ENCODE data around the gene HNRNPU.

The HNRNPU gene

DNA sequence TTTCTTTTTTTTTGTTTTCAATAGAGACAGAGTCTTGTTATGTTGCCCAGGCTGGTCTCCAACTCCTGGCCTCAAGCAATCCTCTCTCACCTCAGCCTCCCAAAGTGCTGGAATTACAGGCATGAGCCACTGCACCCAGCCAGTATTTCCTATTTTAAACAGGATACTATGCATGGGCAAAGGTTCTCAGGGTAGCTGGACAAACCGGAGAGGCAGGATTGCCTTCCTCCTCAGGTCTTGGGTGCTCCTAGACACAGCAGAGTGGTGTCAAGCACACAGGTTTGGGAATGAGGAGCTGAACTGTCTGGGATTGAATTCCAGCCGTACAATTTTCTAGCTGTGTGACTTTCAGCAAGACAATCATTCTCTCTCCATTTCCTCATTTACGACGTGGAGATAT, 22.9 kb upstream of the HNRNPU start:
- no peak for ATAC-seq

DNA sequence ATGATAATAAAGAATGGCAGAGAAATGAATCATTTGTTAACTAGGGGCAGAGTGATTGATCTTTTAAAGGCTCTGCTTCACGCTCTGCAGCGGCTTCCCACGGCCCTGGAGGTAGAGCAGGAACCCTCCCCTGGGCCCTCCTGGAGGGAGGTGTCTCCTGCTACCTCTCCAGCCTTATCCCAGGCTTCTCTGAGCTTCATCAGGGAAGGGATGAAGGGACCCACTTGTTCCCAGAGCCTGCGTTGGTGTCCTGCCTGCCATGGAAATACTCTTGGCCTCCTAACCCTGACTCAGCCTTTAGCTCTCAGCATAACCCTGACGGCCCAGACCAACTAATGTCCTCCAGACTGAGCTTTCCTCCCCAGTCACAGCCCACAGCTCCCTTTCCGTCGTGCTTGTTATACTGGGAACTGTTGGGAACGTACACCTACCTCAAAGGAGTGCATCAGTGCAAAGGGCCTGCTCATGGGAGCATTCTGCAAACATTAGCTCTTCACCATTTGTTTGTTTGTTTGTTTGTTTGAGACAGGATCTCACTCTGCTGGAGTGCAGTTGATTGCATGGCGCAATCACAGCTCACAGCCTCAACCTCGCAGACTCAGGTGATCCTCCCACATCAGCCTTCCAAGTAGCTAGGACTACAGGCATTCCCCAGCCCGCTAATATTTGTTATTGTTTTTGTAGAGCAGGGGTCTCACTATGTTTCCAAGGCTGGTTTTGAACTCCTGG, 17.4 kb upstream of the HNRNPU start:
- TF ChIP-seq ZFP30 (CRISPR knock-in tag; IDR thresholded peaks at IDR 0.05) = no peak
- no peak for TF ChIP-seq OSR1 (CRISPR knock-in tag; IDR thresholded peaks at IDR 0.05)
- TF ChIP-seq GLIS3 (CRISPR knock-in tag; IDR thresholded peaks at IDR 0.05) = no peak
- TF ChIP-seq ZNF565 (CRISPR knock-in tag; conservative IDR thresholded peaks at IDR 0.05; ENCODE audit: low read depth) = no peak
- TF ChIP-seq TOX (CRISPR knock-in tag; IDR thresholded peaks at IDR 0.05; ENCODE audit: borderline replicate concordance) = no peak
- no peak for TF ChIP-seq ZNF8 (CRISPR knock-in tag; IDR thresholded peaks at IDR 0.05)
- no peak for TF ChIP-seq ZNF70 (CRISPR knock-in tag; IDR thresholded peaks at IDR 0.05)
- TF ChIP-seq, protein P1, sequence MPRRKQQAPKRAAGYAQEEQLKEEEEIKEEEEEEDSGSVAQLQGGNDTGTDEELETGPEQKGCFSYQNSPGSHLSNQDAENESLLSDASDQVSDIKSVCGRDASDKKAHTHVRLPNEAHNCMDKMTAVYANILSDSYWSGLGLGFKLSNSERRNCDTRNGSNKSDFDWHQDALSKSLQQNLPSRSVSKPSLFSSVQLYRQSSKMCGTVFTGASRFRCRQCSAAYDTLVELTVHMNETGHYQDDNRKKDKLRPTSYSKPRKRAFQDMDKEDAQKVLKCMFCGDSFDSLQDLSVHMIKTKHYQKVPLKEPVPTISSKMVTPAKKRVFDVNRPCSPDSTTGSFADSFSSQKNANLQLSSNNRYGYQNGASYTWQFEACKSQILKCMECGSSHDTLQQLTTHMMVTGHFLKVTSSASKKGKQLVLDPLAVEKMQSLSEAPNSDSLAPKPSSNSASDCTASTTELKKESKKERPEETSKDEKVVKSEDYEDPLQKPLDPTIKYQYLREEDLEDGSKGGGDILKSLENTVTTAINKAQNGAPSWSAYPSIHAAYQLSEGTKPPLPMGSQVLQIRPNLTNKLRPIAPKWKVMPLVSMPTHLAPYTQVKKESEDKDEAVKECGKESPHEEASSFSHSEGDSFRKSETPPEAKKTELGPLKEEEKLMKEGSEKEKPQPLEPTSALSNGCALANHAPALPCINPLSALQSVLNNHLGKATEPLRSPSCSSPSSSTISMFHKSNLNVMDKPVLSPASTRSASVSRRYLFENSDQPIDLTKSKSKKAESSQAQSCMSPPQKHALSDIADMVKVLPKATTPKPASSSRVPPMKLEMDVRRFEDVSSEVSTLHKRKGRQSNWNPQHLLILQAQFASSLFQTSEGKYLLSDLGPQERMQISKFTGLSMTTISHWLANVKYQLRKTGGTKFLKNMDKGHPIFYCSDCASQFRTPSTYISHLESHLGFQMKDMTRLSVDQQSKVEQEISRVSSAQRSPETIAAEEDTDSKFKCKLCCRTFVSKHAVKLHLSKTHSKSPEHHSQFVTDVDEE (CRISPR knock-in tag; IDR thresholded peaks at IDR 0.05) = no peak
- no peak for TF ChIP-seq ZC3H10 (CRISPR knock-in tag; IDR thresholded peaks at IDR 0.05)
- TF ChIP-seq, protein P2, sequence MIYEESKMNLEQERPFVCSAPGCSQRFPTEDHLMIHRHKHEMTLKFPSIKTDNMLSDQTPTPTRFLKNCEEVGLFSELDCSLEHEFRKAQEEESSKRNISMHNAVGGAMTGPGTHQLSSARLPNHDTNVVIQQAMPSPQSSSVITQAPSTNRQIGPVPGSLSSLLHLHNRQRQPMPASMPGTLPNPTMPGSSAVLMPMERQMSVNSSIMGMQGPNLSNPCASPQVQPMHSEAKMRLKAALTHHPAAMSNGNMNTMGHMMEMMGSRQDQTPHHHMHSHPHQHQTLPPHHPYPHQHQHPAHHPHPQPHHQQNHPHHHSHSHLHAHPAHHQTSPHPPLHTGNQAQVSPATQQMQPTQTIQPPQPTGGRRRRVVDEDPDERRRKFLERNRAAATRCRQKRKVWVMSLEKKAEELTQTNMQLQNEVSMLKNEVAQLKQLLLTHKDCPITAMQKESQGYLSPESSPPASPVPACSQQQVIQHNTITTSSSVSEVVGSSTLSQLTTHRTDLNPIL (CRISPR knock-in tag; IDR thresholded peaks at IDR 0.05; ENCODE audit: low read depth) = no peak
- TF ChIP-seq PPARA (CRISPR knock-in tag; IDR thresholded peaks at IDR 0.05; ENCODE audit: borderline replicate concordance) = no peak
- no peak for TF ChIP-seq TCF4 (CRISPR knock-in tag; IDR thresholded peaks at IDR 0.05; ENCODE audit: borderline replicate concordance)
- TF ChIP-seq, protein P3, sequence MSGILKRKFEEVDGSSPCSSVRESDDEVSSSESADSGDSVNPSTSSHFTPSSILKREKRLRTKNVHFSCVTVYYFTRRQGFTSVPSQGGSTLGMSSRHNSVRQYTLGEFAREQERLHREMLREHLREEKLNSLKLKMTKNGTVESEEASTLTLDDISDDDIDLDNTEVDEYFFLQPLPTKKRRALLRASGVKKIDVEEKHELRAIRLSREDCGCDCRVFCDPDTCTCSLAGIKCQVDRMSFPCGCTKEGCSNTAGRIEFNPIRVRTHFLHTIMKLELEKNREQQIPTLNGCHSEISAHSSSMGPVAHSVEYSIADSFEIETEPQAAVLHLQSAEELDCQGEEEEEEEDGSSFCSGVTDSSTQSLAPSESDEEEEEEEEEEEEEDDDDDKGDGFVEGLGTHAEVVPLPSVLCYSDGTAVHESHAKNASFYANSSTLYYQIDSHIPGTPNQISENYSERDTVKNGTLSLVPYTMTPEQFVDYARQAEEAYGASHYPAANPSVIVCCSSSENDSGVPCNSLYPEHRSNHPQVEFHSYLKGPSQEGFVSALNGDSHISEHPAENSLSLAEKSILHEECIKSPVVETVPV (CRISPR knock-in tag; IDR thresholded peaks at IDR 0.05) = no peak
- TF ChIP-seq, protein P4, sequence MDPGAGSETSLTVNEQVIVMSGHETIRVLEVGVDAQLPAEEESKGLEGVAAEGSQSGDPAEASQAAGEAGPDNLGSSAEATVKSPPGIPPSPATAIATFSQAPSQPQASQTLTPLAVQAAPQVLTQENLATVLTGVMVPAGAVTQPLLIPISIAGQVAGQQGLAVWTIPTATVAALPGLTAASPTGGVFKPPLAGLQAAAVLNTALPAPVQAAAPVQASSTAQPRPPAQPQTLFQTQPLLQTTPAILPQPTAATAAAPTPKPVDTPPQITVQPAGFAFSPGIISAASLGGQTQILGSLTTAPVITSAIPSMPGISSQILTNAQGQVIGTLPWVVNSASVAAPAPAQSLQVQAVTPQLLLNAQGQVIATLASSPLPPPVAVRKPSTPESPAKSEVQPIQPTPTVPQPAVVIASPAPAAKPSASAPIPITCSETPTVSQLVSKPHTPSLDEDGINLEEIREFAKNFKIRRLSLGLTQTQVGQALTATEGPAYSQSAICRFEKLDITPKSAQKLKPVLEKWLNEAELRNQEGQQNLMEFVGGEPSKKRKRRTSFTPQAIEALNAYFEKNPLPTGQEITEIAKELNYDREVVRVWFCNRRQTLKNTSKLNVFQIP (CRISPR knock-in tag; IDR thresholded peaks at IDR 0.05; ENCODE audit: borderline replicate concordance, low read depth) = no peak
- ATAC-seq = no peak; the same call in 2 of the 3 replicates

More for the DNA sequence above, 22.9 kb upstream of the HNRNPU start:
- no peak for TF ChIP-seq ISL1 (CRISPR knock-in tag; IDR thresholded peaks at IDR 0.05)
- no peak for TF ChIP-seq ZFP3 (CRISPR knock-in tag; IDR thresholded peaks at IDR 0.05)
- no peak for TF ChIP-seq SNAI2 (CRISPR knock-in tag; IDR thresholded peaks at IDR 0.05)
- TF ChIP-seq, protein P3 (CRISPR knock-in tag; IDR thresholded peaks at IDR 0.05) = no peak
- TF ChIP-seq, protein P1 (CRISPR knock-in tag; IDR thresholded peaks at IDR 0.05) = no peak
- TF ChIP-seq PPARA (CRISPR knock-in tag; IDR thresholded peaks at IDR 0.05; ENCODE audit: borderline replicate concordance) = no peak
- TF ChIP-seq TCF4 (CRISPR knock-in tag; IDR thresholded peaks at IDR 0.05; ENCODE audit: borderline replicate concordance) = no peak
- TF ChIP-seq, protein P5, sequence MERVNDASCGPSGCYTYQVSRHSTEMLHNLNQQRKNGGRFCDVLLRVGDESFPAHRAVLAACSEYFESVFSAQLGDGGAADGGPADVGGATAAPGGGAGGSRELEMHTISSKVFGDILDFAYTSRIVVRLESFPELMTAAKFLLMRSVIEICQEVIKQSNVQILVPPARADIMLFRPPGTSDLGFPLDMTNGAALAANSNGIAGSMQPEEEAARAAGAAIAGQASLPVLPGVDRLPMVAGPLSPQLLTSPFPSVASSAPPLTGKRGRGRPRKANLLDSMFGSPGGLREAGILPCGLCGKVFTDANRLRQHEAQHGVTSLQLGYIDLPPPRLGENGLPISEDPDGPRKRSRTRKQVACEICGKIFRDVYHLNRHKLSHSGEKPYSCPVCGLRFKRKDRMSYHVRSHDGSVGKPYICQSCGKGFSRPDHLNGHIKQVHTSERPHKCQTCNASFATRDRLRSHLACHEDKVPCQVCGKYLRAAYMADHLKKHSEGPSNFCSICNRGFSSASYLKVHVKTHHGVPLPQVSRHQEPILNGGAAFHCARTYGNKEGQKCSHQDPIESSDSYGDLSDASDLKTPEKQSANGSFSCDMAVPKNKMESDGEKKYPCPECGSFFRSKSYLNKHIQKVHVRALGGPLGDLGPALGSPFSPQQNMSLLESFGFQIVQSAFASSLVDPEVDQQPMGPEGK (CRISPR knock-in tag; IDR thresholded peaks at IDR 0.05; ENCODE audit: borderline replicate concordance) = no peak
- no peak for TF ChIP-seq ARNTL (CRISPR knock-in tag; IDR thresholded peaks at IDR 0.05; ENCODE audit: borderline replicate concordance, low read depth)
- no peak for TF ChIP-seq ZC3H10 (CRISPR knock-in tag; IDR thresholded peaks at IDR 0.05)
- TF ChIP-seq ZFP30 (CRISPR knock-in tag; IDR thresholded peaks at IDR 0.05) = no peak
- TF ChIP-seq ESRRG (CRISPR knock-in tag; IDR thresholded peaks at IDR 0.05) = no peak
- TF ChIP-seq OSR1 (CRISPR knock-in tag; IDR thresholded peaks at IDR 0.05) = no peak
- TF ChIP-seq ZNF565 (CRISPR knock-in tag; conservative IDR thresholded peaks at IDR 0.05; ENCODE audit: low read depth) = no peak
- TF ChIP-seq, protein P2 (CRISPR knock-in tag; IDR thresholded peaks at IDR 0.05; ENCODE audit: low read depth) = no peak

All from SK-N-SH treated with all-trans-retinoic acid at 6 μM for 48 hours (cell line).